Uterus (tissue), 4 donors: ENCODE data around the gene ARSH. TPM values are rescaled to one million over a fixed set of nuclear protein-coding genes. Genes with fewer than 3 reads are reported as not detected.
"Not testable (repeated sequence)": the region's sequence is repeated elsewhere in the genome, so short reads cannot be mapped to it uniquely, and the experiment has no call there.

Source experiments
- DNase-seq, 2 donors: peaks; one replicate each; pipeline ENCODE4 v3.0.0-alpha.2; 2019 to 2020
- H3K27ac ChIP-seq, 2 donors: fragments of 200-600 bp; sonication (generic); 1 replicate in 1 of 2; 2 replicates in 1 of 2; pipeline ENCODE4 v1.5.1; 2016 to 2018
- H3K27me3 ChIP-seq, 2 donors: fragments of 200-600 bp; sonication (generic); one replicate each; pipeline ENCODE4 v1.5.1; 2018 to 2019; ENCODE audit warnings: control low read depth in 1 of 2
- H3K36me3 ChIP-seq, 2 donors: fragments of 200-600 bp; sonication (generic); one replicate each; pipeline ENCODE4 v1.5.1; 2019; ENCODE audit warnings: control low read depth in 1 of 2
- H3K4me1 ChIP-seq, 2 donors: fragments of 200-600 bp; sonication (generic); one replicate each; pipeline ENCODE4 v1.5.1; 2018 to 2019; ENCODE audit warnings: control low read depth in 1 of 2
- H3K4me3 ChIP-seq, 2 donors: fragments of 200-600 bp; sonication (generic); 1 replicate in 1 of 2; 2 replicates in 1 of 2; pipeline ENCODE4 v1.5.1; 2018 to 2019; ENCODE audit warnings: mild to moderate bottlenecking in 1 of 2
- H3K9me3 ChIP-seq, 2 donors: fragments of 200-600 bp; sonication (generic); one replicate each; pipeline ENCODE4 v1.5.1; 2019; ENCODE audit warnings: control low read depth in 1 of 2
- POLR2A ChIP-seq, 2 donors: fragments of 450-650 bp; IDR thresholded peaks; one replicate each; pipeline ENCODE4 v1.6.1; 2016; ENCODE audit warnings: antibody characterized with exemption in 2 of 2, mild to moderate bottlenecking in 1 of 2, moderate library complexity in 1 of 2
- intact Hi-C: fragments of 100-400 bp; cut with DNase I; formaldehyde crosslinking; loops from one replicate; pipeline ENCODE4 v1.15.1; 2023; ENCODE audit warnings: low total_unique reads
- total RNA-seq, 4 donors: library from RNA; depleted of rRNA in 3 of 4; stranded (reverse); fragments of >200 nt in 3 of 4; gene quantifications; one replicate each; pipeline versions ENCODE4 v1.1.0 to v1.2.4, GENCODE V29; 2014 to 2023
- TF ChIP-seq, protein P1 (sequence below), 4 experiments: fragments of 200-600 bp in 2 of 4; fragments of 450-650 bp in 2 of 4; sonication (generic) in 2 of 4; IDR thresholded peaks; one replicate each; pipeline ENCODE4 v1.5.1; 2016 to 2019; ENCODE audit warnings: antibody characterized with exemption in 4 of 4, mild to moderate bottlenecking in 2 of 4, moderate library complexity in 1 of 4
- donor health status: DM: yes; HTN: yes; CAD: no.

ARSH gene
- total RNA-seq, 4 donors from 2014 or later, result not detected

DNA sequence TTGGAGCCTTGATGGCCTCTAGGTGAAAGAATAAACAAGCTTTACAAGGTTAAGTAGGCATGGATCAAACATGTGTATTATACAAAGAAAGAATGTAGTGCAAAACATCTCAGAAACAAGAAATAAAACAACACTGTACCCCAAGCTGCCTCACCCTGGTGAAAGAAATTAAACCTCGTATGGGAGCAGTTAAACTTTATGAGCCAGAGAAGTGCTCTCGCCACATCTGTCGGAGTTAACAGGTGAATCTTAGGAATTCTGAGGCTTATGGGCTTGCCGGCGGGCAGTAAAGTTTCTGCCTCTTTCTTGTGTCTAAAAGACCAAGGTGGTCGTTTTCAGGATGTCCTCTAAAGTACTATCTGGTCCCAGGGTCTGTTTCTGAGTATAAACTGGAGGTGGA, 34.0 kb upstream of the ARSH start:
- DNase-seq, result no peak
- Histone ChIP-seq H3K27ac (no peak overlapping the region), H3K4me3 (no peak overlapping the region), H3K9me3 (no peaks in the 10 kb centered on the region), H3K36me3 (no peaks in the 10 kb centered on the region), H3K27me3 (no peaks in the 10 kb centered on the region), H3K4me1 (no peaks in the 10 kb centered on the region)
- intact Hi-C loops, result no loop called here
- TF ChIP-seq, protein P1, sequence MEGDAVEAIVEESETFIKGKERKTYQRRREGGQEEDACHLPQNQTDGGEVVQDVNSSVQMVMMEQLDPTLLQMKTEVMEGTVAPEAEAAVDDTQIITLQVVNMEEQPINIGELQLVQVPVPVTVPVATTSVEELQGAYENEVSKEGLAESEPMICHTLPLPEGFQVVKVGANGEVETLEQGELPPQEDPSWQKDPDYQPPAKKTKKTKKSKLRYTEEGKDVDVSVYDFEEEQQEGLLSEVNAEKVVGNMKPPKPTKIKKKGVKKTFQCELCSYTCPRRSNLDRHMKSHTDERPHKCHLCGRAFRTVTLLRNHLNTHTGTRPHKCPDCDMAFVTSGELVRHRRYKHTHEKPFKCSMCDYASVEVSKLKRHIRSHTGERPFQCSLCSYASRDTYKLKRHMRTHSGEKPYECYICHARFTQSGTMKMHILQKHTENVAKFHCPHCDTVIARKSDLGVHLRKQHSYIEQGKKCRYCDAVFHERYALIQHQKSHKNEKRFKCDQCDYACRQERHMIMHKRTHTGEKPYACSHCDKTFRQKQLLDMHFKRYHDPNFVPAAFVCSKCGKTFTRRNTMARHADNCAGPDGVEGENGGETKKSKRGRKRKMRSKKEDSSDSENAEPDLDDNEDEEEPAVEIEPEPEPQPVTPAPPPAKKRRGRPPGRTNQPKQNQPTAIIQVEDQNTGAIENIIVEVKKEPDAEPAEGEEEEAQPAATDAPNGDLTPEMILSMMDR (IDR thresholded peaks at IDR 0.05), result no peak
- TF ChIP-seq POLR2A (IDR thresholded peaks at IDR 0.05), result no peak

DNA sequence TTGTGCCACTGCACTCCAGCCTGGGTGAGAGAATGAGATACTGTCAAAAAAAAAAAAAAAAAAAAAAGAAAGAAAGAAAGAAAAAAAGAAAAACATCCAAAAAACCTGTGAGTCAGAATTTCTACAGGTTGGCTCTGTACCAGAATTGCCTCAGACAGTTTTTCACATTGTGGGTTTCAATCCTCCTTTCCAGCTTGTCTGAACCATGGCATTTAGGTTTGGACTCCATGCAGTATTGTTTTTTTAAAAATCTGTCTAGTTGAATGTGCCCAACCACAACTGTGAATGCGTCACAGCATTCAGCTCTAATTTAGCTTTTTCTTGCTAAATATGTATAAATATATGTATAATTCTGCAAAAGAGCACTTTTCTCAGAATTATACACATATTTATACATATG, 31.4 kb upstream of the ARSH start:
- Histone ChIP-seq H3K27ac (no peak overlapping the region), H3K36me3 (no peaks in the 10 kb centered on the region), H3K4me1 (no peaks in the 10 kb centered on the region), H3K4me3 (no peak overlapping the region), H3K27me3 (no peaks in the 10 kb centered on the region), H3K9me3 (no peaks in the 10 kb centered on the region)
- TF ChIP-seq, protein P1 (IDR thresholded peaks at IDR 0.05), result no peak
- TF ChIP-seq POLR2A (IDR thresholded peaks at IDR 0.05), result no peak
- no peak for DNase-seq
- intact Hi-C loops, result no loop called here

DNA sequence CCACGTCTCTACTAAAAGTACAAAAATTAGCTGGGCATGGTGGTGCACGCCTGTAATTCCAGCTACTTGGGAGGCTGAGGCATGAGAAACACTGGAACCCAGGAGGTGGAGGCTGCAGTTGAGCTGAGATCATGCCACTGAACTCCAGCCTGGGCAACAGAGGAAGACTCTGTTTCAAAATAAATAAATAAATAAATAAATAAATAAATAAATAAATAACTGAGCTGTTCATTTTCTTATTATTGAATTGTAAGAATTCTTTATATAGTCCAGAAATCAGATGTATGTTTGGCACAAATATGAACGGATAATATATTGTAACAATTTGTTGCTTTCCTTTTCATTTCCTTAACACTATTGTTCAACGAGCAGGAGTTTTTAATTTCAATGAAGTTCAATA, 27.7 kb upstream of the ARSH start:
- DNase-seq, H3K27me3 ChIP-seq, intact Hi-C loops, H3K27ac ChIP-seq, H3K4me3 ChIP-seq, H3K36me3 ChIP-seq, H3K4me1 ChIP-seq, H3K9me3 ChIP-seq: not testable (repeated sequence)

DNA sequence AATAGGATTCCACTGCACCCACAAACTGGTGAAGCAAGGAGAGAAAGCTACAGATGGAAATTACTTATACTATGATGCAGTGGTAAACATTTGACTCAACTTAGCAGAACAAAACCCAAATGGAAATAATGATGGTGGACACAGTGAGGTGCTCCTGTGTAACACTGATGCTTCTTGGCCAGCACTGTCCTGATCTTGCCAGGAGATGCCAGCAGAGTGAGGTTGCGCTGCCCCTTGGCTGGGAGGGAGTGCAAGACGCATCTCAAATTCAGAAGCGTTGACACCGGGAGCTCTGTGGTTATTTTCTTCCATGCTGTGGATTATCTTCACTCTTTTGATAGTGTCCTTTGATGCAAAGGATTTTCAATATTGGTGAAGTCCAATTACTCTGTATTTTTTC, 22.0 kb upstream of the ARSH start:
- Histone ChIP-seq H3K4me1 (no peaks in the 10 kb centered on the region), H3K4me3 (no peak overlapping the region), H3K36me3 (no peaks in the 10 kb centered on the region), H3K27ac (no peak overlapping the region), H3K9me3 (no peaks in the 10 kb centered on the region), H3K27me3 (no peaks in the 10 kb centered on the region)
- DNase-seq, result no peak
- intact Hi-C loops, result no loop called here
- TF ChIP-seq POLR2A (IDR thresholded peaks at IDR 0.05), result no peak
- TF ChIP-seq, protein P1 (IDR thresholded peaks at IDR 0.05), result no peak

DNA sequence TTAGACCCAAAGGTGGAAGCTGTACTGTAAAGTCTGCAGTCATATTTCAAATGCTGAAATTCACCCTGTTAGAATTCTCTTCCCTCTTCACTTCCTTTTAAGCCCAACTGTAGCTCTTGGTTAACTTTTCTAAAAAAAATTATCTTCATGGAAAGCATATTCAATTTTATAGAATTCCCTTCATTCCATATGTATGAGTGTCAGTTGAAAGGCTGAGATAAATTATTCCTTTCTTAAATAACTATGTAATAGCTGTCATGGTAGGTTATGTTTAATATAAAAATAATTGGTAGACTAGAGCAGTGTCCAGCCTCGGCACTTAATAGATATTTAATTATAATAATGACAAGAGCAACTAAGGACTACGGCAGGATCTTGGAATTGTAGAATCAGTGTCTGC, 16.8 kb upstream of the ARSH start:
- Histone ChIP-seq H3K9me3 (no peaks in the 10 kb centered on the region), H3K4me1 (no peaks in the 10 kb centered on the region), H3K27me3 (no peaks in the 10 kb centered on the region), H3K27ac (no peak overlapping the region), H3K4me3 (no peak overlapping the region), H3K36me3 (no peaks in the 10 kb centered on the region)
- TF ChIP-seq, protein P1 (IDR thresholded peaks at IDR 0.05), result no peak
- TF ChIP-seq POLR2A (IDR thresholded peaks at IDR 0.05), result no peak
- no peak for DNase-seq
- intact Hi-C loops, result no loop called here

DNA sequence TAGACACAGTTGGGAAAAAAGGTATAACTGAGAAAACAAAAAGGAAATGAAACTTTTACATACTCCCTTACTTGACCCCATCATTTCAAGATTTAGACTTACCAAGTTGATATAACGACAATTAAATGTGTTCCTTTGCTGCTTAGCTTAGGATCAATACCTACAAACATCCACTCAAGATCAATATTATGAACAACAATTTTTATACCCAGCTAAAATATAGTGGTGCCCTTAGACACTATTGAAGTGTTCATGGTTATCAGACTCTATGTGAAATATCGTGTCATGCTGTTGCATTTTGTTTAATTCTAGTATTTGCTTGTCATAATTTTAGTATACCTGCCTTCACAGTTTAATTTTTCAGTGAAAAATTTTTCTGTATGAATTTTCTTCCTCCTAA, 4.2 kb downstream of the ARSH start:
- DNase-seq, result no peak
- TF ChIP-seq, protein P1 (IDR thresholded peaks at IDR 0.05), result no peak
- no peak for TF ChIP-seq POLR2A (IDR thresholded peaks at IDR 0.05)
- H3K27me3 ChIP-seq, result no peaks in the 10 kb centered on the region
- peaks cover 0 to 4% of the 10 kb centered on the region in 2 donors for H3K9me3 ChIP-seq
- no peaks in the 10 kb centered on the region for H3K4me1 ChIP-seq
- H3K27ac ChIP-seq, result no peak overlapping the region
- H3K36me3 ChIP-seq, result no peaks in the 10 kb centered on the region
- intact Hi-C loops, result no loop called here
- H3K4me3 ChIP-seq, result no peak overlapping the region
